ENCODE results near the gene GJD2.

GJD2 gene

GRCh38 chr15:34773013-34773412, 18.2 kb upstream of the GJD2 start:
- no peak for DNase-seq (ENCODE audit: low read depth in 2 of 2)

GRCh38 chr15:34772312-34772711, 17.5 kb upstream of the GJD2 start:
- DNase-seq (ENCODE audit: low read depth in 2 of 2), result no peak

DNA sequence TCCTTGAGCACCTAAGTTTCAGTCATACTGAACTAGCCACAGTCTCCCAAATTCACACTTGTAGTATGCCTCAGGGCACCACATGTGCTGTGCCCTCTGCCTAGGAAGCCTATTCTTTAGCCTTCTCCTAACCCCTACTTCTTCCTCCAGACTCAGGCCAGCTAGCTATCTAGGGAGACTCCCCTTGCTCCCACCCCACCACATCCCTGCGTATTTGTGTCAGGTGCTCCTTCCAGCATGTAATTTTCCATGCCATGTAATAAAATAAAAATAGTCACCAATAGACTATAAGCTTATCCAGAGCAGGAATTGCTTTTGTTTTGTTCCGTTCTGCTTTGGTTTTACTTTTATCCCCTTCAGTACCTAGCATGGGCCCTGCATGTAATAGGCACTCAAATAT, 14.9 kb upstream of the GJD2 start:
- no peak for DNase-seq (ENCODE audit: low read depth in 2 of 2)

DNA sequence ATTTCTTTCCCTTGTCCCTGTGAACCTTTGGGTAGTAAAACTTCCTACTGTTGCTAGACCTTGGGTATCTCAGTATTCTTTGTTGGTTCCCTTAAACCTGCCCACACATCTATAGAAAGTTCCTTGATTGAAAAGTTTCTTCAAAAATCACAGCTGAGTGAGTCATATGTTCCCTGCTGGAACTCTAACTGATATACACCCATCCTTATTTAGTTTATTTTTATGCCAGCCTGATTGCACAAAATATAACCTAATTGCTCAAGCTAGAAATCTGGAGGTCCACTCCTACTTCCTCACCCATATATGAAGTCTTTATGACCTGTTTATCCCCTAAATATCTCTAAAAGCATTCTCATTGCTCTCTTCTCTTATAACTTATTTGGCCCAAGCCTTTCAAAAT, 13.7 kb upstream of the GJD2 start:
- no peak for DNase-seq (ENCODE audit: low read depth in 2 of 2)

GRCh38 chr15:34765741-34766140, 10.9 kb upstream of the GJD2 start:
- no peak for DNase-seq (ENCODE audit: low read depth in 2 of 2)

DNA sequence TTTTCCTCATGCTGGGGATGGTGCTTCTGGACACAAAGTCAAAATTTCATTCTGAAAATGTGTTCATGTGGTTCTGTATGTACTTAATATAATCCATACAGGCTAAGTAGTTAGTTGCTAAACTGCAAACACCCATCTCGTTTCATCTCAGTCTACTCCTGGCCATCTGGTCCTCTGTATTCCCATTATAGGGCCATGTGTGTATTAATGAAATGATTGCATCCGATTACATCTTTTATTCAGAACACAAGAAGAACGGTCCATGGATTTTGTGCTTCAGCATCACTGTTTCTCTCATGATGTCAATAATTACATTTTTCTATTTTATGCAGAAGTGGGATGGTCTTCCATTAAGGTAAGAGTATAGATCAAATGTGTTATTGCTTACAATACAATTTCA, 6.1 kb upstream of the GJD2 start:
- DNase-seq (ENCODE audit: low read depth in 2 of 2), result no peak

- DNase-seq (ENCODE audit: low read depth in 2 of 2), result no peak
Measured at GRCh38 chr15:34759992-34760391, 5.2 kb upstream of the GJD2 start.

- no peak for DNase-seq (ENCODE audit: low read depth in 2 of 2)
Measured at GRCh38 chr15:34759347-34759746, 4.5 kb upstream of the GJD2 start.

GRCh38 chr15:34757262-34757661, 2.5 kb upstream of the GJD2 start:
- no peak for DNase-seq (ENCODE audit: low read depth in 2 of 2)

- DNase-seq (ENCODE audit: low read depth in 2 of 2), result no peak
Measured at GRCh38 chr15:34755419-34755773, 598 bp upstream of the GJD2 start.

DNA sequence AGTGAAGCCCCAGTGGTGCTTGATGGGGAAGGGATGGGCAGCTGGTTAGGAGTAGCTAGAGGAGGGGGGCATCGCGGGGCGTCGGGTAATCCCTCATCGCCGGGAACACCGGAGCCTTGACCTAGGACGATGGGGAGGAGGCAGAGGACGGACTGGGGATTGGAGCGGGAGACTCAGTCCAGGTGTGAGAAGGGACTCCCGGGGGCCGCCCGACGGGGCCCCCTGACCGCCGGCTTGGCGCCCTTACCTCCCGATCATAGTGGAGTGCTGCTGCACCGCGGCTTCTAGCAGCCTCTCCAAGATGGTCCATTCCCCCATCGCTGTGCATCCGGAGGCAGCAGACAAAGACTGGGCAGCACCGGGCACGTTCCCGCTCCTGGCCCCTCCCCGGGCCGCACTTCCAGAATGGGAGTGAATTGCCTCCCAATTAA, 612 bp downstream of the GJD2 start:
- no peak for DNase-seq (ENCODE audit: low read depth in 2 of 2)

DNA sequence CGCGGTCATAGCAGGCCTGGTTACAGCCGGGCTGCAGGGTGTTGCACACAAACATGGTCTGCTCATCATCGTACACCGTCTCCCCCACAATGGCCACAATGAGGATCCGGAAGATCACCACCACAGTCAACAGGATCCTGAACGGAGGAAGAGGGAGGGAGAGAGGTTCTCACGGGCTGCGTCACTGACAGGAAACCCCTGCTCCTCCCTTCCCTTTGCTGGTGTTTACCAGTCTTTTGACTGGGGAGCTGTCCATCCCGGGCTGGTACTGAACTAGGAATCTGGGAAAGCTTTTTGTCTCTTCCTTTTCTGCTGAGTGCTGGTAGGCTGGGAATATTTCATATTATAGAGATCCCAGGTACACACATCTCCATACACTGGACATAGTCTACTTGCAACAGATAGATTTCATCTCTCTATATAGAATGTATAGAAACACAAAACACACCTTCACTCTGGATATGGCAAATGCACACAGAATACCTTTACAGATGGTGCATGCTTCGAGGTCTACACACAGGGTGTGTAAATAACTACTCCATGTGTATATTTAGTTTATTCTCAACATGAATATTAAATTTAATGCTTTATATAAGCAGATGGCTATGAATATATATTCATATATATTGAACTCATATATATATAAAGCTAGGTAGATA, 1.4 kb downstream of the GJD2 start:
- no peak for DNase-seq (ENCODE audit: low read depth in 2 of 2)

- DNase-seq (ENCODE audit: low read depth in 2 of 2), result no peak
Measured at GRCh38 chr15:34749691-34750090, 5.1 kb downstream of the GJD2 start.

DNA sequence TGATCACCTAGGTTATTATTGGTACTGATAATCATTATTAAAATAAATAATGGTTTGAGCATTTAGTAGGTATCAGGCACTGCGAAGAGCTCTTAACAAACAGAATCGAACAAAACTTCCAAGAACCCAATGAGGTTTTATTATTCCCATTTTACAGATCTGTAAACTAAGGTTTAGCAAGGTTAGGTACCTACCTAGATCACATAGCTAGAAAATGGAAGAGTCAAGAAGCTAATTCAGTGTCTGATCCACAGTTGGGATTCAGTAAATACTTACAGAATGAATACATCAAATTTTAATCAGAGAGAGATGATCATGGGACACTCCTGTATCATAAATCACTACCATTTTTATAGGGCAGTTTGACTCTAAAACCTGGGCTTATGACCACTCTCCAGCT, 15.5 kb downstream of the GJD2 start:
- no peak for DNase-seq (ENCODE audit: low read depth in 2 of 2)

- DNase-seq (ENCODE audit: low read depth in 2 of 2), result no peak
Measured at GRCh38 chr15:34738002-34738401, 16.8 kb downstream of the GJD2 start.

DNA sequence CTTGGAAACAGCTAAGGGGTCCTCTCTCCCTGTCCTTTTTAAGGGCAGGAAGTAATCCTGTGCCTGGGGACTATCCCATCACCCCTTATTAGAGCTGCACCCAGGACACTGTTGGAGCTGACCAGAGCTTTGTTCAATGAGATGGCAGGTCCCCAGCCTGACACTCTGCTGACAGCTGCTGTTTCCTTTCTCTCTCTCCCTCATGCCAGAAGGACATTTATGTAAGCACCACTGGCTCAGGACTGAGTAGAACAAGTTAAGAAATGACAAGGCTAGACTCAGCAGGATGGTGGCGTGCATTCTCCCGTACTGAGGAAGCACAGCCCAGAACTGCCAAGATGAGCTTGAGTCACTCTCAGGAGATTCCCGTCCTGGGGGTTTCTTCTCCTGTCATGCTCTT, 17.3 kb downstream of the GJD2 start:
- DNase-seq (ENCODE audit: low read depth in 2 of 2), result no peak

DNA sequence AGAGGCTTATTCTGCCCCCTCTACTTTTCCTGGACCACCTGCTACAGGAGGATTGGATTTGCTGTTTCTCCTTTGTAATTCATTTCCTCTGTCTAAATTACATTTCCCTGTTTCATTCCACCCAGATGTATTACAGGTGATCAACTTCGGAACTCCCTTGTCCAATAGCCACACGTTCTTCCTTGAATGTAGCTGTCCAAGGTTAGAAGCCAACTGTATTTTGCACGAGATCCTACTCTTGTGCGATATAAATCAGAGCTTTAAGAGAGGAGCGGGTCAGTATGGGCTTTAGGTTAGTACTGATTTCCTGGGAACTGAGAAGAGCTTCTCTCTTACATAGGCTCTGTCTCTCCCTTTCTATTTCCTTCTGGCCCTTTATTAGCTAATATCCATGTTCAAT, 20.5 kb downstream of the GJD2 start:
- DNase-seq (ENCODE audit: low read depth in 2 of 2), result no peak

DNA sequence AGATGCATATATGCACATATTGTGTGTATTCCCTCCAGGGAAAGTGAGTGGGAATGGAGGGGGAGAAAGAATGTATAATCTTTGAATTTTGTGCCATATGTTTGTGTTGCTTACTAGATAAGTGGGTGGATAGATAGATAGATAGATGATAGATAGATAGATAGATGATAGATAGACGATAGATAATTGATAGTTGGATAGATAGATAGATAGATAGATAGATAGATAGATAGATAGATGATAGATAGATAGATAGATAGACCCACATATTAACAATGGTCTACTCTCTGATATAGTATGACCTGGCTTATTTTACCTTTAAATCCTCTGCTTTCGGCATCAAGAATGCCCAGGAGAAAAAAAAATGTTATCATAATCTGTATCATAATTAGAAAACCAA, 21.2 kb downstream of the GJD2 start:
- no peak for DNase-seq (ENCODE audit: low read depth in 2 of 2)

- no peak for DNase-seq (ENCODE audit: low read depth in 2 of 2)
Measured at GRCh38 chr15:34732430-34732829, 22.4 kb downstream of the GJD2 start.

DNA sequence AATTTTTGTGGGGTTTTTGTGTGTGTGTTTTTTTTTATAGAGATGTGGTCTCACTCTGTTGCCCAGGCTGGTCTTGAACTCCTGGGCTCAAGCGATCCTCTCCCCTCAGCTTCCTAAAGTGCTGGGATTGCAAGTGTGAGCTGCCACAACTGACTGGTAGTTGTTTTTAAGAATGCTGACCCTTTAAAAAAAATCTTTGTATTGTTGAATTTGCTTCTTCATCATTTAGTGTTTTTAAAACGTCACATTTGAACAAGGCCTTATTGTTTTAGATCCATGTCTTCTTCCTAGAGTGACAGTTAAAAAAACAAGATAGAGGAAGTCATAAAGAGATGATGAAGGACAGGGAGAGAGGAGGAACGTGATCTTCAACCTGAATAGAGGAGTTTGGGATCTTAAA, 24.1 kb downstream of the GJD2 start:
- DNase-seq (ENCODE audit: low read depth in 2 of 2), result no peak

DNA sequence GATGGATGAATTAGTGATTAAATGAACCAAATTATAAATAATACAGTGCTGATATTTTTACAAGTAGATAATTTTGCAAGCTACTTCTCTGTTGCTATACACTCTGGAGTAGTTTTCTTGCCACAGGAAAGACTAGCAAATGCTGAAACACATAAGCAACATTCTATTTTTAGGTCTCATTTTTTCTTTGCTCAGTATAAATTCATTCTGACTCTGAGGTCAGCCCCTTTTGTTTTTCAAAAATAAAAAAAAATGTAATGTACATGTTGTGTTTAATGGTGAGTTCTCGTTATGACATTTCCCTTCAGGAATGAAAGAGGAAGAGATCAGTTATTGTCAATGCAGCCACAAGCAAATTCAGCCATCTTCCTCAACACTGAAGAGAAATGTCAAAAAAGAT, 24.9 kb downstream of the GJD2 start:
- no peak for DNase-seq (ENCODE audit: low read depth in 2 of 2)

DNA sequence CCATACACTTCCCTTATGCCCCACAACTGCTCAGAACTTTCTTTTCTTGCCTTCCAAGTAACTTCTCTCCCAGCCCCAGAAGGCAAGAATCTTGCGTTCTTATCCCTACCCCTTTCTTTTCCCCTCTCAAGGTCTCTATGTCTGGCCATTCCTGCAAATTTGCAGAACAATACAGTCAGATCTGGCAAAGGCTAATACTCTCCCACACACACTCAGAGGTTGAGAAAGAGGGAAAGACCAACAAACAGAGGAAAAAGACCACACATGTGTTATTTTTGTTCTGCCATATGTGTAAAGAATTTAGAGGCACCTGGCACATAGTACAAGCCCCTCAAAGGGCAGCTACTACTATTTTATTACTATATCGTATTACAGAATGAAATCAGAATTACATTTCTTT, 25.7 kb downstream of the GJD2 start:
- no peak for DNase-seq (ENCODE audit: low read depth in 2 of 2)

DNA sequence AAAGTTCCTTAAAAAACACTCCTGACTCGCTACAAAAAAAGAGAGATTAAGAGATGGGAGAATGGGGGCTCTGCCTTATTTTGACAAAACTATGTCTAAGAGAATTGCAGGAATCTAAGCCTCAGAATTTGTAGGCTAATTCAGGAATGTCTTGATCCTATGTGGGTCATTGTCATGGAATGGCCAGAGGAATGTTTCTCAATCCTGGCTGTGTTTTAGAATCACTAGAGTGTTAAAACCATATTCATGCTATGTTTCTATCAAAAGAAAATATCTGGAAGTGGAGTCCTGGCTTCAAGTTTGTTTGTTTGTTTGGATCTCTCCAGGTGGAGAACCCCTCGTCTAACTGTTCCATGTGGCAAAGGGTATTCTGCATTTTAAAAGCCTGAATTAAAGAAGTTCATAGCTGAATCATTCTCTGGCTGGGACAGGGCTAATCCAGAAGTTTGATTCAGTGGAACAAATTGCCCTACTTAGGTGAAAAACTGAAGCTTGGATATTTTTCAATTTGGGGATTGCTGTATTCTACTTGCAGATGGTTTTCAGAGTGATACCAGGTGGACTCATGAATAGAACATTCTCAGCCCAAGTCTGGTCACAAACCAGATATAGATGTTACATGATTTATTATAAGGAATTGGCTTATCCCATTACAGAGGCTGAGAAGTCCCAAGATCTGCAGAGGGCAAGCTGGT, 28.2 kb downstream of the GJD2 start:
- DNase-seq (ENCODE audit: low read depth in 2 of 2), result no peak

DNA sequence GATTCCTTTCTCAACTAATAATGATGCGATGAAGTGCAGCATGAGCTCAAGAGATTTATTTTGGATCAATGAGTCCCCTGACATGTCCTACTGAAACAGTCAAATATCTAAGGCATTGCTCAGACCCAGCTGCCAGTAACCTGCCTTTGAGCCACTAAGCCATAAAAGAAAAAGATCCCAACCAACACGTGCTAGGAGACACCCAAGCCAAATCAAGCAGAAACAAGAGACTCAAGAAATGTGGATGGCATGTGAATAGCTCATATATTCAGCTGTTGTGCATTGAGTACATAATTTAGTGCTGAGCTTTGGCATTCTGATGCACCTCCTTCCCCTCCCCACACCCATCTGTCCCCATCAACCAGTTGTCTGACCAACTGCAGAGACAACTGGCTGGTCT, 29.2 kb downstream of the GJD2 start:
- no peak for DNase-seq (ENCODE audit: low read depth in 2 of 2)
